GM19099 (cell line): ENCODE results near the gene TRAM2.

Experiments
- POLR2A ChIP-seq: IDR thresholded peaks from 3 replicates; pipeline ENCODE4 v1.6.1; 2011; ENCODE audit warnings: low read depth; ENCODE audit not compliant: insufficient read length; ENCODE audit errors: extremely low read depth

TRAM2 gene, protein sequence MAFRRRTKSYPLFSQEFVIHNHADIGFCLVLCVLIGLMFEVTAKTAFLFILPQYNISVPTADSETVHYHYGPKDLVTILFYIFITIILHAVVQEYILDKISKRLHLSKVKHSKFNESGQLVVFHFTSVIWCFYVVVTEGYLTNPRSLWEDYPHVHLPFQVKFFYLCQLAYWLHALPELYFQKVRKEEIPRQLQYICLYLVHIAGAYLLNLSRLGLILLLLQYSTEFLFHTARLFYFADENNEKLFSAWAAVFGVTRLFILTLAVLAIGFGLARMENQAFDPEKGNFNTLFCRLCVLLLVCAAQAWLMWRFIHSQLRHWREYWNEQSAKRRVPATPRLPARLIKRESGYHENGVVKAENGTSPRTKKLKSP

DNA sequence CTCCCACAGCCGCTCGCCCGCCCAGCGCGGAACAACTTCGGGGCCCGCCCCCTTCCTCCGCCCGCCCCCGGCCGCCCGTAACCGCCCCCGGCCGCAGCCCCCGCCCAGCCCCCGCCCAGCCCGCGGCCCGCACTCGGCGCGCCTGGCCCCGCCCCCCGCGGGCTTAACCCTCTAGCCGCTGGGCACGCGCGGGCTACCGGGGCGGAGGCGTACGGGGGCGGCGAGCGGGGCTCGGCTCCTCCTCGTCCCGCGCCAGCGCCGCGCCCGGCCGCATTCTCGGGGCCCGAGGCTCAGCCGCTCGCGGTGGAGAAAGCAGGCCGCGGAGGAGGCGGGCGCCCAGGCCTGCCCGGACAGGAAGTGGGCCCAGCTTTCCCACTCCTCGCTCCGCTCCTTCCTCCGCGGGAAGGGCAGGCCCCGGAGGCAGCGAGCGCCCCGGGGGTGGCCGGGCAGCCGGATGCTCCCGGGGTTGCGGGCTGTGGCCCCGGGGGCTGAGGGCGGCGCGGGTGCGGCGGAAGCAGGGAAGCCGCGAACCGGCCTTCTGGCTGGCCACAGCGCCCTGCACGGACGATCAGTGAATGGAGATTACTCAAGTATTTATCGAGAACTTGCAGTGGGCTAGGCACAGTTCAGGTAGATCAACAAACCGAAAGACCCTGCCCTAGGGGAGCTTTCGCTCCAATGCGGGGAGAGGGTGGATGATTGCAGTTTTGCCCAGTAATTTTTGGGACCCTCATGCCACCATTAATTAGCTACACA, at the start of gene TRAM2:
Gene TRAM2 (minus strand): TSS at position 39 of the 756 bp plus-strand sequence. CDS start 145 bp downstream, outside the sequence.
- TF ChIP-seq POLR2A, result peak; percentile 61

DNA sequence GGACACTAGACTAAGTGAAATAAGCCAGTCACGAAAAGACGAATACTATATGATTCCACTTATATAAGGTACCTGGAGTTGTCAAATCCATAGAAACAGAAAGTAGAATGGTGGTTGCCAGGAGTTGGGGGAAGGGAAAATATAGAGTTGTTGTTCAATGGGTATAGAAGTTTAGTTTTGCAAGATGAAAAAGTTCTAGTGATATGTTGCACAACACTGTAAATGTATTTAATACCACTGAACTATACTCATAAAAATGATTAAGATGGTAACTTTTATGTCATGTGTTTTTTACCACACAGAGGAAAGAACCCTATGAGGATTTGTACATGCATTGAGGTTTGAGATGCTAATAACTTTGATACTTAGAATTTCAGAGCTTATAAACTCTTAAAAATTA, 46.0 kb upstream of the TRAM2 start:
- no peak for TF ChIP-seq POLR2A

DNA sequence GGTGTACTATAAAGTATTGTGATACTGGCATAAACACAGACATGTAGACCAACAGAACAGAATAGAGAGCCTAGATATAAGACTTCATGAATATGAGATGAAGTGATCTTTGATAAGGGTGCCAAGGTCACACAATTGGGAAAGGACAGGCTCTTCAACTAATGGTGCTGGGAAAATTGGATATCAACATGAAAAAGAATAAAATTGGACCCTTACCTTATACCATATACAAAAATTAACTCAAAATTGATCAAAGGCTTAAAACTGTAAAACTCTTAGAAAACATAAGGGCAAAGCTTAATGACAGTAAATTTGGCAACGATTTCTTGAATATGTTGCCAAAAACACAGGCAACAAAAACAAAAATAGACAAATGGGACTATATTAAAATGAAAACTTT, 44.8 kb upstream of the TRAM2 start:
- TF ChIP-seq POLR2A, result no peak

DNA sequence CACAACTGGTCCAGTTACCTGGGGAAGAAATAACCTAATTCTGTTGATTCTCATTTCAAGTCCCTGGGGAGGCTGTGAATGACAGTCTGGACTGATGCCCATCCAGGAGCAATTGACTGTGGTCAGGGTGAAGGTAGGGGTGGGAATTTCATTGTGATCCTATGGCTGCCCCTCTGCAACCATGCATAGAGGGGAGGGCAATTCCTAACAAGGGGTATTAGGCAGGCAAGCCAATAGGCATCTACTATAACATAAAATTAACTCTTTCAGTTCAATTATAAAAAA, 44.0 kb upstream of the TRAM2 start:
- TF ChIP-seq POLR2A, result no peak

DNA sequence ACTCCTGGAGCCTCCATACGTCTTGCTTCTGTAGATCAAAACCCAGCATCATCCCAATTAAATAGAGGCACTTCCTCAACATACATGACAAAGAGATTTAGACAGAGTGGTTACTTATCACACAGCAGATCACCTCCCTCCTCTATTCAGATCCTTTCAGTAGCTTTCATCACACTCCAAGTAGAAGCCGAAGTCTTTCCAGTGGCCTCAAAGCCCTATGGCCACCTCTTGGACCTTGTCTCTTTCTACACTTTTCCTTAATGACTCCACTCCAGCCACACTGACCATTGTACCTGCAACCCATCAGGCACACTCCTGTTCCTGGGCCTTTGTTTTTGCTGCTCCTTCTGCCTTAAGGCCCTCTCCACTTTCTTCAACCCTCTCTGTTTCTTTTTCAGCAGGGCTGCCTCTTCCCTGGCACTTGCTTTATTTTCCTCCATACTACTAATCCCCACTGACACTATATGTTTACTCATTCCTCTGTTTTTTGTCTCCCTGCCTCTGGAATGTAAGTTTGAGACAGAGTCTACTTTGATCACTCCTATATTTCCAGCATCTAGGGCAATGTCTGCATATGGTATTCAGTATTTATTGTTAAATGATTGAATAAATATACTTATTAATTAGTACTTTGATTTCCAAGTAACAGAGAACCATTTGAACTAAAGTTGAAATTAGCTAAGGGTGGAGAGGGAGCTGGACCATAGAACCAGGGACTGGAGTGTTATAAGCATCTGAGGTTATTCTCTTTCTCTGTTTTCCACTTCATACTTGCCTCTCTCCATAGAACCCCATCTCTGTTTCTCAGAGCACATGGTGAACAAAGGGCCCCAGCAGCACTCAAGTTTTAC, 43.4 kb upstream of the TRAM2 start:
- no peak for TF ChIP-seq POLR2A

DNA sequence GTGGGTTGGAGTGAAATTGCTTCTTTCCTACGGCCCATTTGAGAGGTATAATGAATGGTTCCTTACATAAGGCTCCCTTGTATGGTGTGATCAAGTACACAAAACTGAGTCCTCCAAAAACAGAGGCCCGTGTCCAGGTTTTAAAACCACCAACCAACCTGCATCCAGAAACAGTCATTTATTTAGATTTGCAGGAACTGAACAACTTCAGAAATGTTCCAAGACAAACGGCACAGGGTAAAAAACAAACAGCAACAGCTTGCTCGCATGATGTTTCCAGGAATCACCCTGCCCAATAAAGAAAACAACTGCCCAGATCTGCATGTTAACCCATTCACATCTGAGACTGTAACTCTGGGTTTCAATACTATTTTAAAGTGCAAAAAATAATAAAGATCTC, 40.2 kb upstream of the TRAM2 start:
- TF ChIP-seq POLR2A, result no peak

DNA sequence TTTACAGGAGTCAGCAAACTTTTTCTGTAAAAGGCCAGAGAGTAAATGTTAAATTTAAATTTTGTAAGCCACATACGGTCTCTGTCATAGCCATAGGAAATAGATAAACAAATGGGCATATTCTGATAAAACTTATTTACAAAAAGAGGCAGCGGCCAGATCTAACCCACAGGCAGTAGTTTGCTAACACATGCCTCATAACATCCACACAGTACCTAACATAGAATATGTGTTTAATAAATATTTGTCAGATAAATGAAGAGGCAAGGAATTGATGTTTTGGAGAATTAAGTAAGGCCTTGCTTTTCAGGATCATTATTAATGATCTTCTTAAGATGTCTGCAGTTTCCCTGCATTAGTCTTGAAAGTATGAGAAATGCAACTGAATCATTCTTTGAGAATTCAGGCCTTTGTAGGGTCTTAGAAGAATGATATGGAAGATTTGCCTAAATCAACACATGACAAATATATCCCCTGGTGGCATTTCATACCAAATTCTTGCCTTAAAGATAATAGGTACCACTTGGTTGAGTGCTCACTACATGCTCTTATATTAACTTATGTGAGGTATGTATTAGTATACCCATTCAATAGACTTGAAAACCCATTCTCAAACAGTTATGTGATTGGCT, 39.3 kb upstream of the TRAM2 start:
- no peak for TF ChIP-seq POLR2A

DNA sequence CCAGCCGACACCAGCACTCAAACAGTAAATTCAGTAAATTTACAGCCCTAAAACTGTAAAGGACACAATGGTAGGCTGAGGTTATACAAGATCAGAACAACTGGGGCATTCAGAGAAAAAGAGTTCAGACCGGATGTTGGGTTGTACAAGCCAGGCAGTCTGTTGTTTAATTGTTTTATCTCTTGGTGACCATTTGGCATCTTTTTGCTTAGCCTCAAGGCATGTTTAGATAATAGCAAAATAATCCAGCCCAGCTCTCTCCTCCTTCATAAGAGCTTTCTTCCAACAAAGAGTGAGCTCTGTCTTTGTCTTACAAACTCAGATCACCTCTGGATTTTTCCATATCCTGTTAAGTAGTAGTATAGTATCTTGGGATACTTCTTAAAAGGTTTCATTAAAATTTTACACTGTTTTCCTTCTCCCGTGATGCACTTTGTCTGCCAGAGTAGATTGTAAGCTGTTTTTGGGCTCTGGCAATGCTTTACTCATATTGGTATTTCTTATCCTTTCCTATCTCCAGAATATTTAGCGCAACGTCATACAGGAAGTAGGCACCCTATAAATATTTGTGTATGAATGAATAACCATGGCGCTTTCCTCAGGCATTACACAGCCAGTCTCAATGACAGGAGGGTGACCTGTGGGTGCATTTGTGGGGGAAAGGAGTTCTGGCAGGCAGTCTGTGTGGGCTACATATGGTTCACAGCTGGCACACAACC, 35.6 kb upstream of the TRAM2 start:
- no peak for TF ChIP-seq POLR2A

DNA sequence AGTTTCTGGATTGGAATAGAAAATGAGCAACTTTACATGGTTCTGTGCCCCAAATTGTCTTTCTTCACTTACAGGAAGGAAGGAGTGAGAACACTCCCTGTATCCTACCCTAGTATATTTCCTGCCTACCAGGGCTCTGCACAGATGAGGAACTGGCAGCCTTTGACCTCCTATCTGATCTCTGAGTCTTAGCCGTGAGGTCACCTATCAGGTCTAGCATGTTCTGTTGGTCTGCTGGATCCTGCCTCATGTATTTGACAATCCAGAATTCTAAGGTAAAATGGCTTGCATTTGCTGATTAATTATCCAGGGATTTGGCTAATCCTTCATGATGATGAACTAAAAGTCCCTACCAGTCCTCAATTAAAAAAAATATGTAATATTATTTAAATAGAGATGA, 35.0 kb upstream of the TRAM2 start:
- TF ChIP-seq POLR2A, result no peak

DNA sequence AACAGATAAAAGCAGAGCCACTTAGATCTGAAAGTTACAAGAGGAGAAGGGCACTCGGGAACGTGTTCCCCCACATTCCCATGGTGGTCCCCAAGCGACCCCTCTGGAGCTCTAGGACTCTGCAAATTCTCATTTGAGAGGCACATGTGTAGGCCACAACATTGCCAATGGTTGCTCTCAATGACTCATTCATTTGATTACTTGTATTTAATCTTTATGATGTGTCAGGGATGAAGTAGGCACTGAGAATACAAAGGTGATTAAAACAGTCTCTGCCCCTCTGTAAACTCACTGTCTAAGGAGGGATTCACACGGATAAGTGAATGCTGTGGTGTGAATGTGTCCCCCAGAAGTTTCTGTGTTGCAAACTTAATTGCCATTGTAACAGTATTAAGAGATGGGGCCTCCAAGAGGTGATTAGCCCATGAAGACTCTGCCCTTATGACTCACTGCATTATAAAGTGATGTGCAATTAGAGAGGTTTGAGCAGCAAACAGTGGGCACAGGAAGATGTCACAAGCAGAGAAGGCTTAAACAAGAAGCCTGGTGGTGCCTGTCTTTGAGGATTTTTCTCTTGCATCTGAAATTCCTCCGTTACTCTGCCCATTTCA, 34.0 kb upstream of the TRAM2 start:
- no peak for TF ChIP-seq POLR2A

DNA sequence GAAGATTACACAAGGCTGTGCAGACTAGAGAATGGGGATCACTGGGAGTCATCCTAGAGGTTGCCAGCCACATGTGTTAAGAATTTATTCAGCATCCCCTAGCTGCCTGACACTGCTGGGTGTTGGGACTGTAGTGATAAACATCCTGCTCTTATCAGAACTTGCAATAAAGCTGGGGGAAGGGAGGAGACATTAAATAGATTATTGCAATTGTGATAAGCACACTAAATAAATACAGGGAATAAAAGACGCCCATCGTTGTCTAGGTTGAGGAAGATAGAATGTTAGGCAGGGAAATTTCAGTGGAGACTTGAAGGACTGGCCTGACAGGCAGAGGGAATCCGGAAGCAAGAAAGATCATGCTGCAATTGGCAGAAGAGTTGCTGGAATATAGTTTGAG, 33.2 kb upstream of the TRAM2 start:
- no peak for TF ChIP-seq POLR2A

DNA sequence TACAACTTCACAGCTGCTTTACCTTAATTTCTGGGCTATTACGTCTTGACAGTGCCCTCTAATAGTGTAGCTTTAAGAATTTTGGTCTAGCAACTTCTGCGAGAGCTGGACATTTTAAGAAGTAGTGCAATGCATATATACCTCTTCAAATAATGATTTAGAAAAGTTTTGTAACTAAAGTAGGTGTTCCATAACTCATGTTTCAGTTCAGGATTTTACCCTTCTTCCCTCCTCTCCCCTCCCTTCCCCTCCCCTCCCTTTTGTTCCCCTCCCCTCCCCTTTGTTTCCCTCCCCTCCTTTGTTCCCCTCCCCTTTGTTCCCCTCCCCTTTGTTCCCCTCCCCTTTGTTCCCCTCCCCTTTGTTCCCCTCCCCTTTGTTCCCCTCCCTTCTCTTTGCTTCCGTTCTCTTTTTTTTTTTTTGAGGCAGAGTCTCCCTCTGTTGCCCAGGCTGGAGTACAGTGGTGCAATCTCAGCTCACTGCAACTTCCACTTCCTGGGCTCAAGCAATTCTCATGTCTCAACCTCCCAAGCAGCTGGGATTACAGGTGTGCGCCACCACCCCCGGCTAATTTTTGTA, 28.8 kb upstream of the TRAM2 start:
- TF ChIP-seq POLR2A, result no peak

DNA sequence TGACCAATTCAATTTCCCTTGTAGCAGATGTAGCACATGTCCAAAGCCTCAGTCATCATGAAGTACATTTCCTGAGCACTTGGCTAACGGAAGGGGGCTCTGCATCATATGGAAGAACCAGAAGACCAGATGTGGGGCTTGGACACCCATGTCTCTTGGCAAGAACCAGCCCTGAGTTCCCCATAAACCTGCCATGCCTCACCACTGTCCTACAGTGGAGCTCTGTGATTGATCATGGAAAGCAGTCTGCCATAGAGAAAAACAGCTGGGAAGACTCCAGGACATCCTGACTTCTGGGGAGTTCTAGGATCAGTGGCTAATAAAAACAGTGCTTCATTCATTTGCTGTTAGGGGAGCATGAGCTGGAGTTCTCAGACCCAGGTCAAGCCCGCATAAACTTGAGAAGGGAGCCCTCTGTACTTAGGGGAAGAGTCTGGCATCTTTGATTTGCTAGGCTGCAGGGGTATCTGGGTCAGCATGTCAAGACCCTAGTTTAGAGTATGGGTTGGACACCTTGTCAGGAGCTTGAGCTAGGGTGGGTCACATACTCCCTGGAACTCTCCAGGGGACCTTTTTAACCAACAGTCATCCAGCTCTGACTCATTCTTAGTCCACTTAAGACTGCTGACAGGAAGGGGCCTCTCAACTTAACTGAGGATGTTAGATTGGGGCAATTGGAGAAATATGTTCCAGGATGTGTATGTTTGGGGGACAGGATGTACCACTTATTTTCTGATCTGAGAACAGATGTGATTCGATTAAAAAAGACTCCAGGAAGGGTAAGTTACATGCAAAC, 26.3 kb upstream of the TRAM2 start:
- TF ChIP-seq POLR2A, result no peak
